Mesothelial cell of epicardium (in vitro differentiated cells): Measurements from ENCODE around the gene PCK1. TPM values are rescaled to one million over a fixed set of nuclear protein-coding genes. Genes with fewer than 3 reads are reported as not detected.

Source experiments
- DNase-seq, 2 experiments: peaks; one replicate each; pipeline ENCODE4 v3.0.0; 2021; ENCODE audit warnings: low spot score in 2 of 2; ENCODE audit not compliant: unreplicated experiment in 2 of 2
- H3K27ac Mint-ChIP-seq: 2 replicates; pipeline ENCODE4 v1.8.0; 2021; ENCODE audit warnings: mixed read lengths
- H3K27me3 Mint-ChIP-seq: 2 replicates; pipeline ENCODE4 v1.8.0; 2021; ENCODE audit warnings: low read depth, mixed read lengths
- H3K36me3 Mint-ChIP-seq: 2 replicates; pipeline ENCODE4 v1.8.0; 2021; ENCODE audit warnings: mixed read lengths
- H3K4me1 Mint-ChIP-seq: 2 replicates; pipeline ENCODE4 v1.8.0; 2021; ENCODE audit warnings: mixed read lengths
- H3K4me3 Mint-ChIP-seq: 2 replicates; pipeline ENCODE4 v1.8.0; 2021; ENCODE audit warnings: mild to moderate bottlenecking, moderate library complexity, mixed read lengths
- H3K9me3 Mint-ChIP-seq: 2 replicates; pipeline ENCODE4 v1.8.0; 2021; ENCODE audit warnings: mixed read lengths
- CTCF ChIP-seq: fragments of 200-600 bp; sonication (generic); IDR thresholded peaks from one replicate; pipeline ENCODE4 v1.5.0; 2021; ENCODE audit warnings: antibody characterized with exemption; ENCODE audit not compliant: unreplicated experiment
- total RNA-seq: library from RNA; stranded (reverse); gene quantifications from 3 replicates; pipeline ENCODE4 v1.2.1, GENCODE V29; 2021

The PCK1 gene
- total RNA-seq, 1 donor from 2014 or later, result not detected

GRCh38 chr20:57589123-57589727 is 28.3 kb downstream of the PCK1 start:
- no peak overlapping the region for H3K4me3 Mint-ChIP-seq
- peaks cover 4% of the 10 kb centered on the region for H3K9me3 Mint-ChIP-seq
- H3K4me1 Mint-ChIP-seq, result peaks cover 17% of the 10 kb centered on the region
- H3K36me3 Mint-ChIP-seq, result no peaks in the 10 kb centered on the region
- TF ChIP-seq CTCF, result no peak
- H3K27ac Mint-ChIP-seq, result no peak overlapping the region
- DNase-seq, result no peak
- H3K27me3 Mint-ChIP-seq, result peaks cover 78% of the 10 kb centered on the region

DNA sequence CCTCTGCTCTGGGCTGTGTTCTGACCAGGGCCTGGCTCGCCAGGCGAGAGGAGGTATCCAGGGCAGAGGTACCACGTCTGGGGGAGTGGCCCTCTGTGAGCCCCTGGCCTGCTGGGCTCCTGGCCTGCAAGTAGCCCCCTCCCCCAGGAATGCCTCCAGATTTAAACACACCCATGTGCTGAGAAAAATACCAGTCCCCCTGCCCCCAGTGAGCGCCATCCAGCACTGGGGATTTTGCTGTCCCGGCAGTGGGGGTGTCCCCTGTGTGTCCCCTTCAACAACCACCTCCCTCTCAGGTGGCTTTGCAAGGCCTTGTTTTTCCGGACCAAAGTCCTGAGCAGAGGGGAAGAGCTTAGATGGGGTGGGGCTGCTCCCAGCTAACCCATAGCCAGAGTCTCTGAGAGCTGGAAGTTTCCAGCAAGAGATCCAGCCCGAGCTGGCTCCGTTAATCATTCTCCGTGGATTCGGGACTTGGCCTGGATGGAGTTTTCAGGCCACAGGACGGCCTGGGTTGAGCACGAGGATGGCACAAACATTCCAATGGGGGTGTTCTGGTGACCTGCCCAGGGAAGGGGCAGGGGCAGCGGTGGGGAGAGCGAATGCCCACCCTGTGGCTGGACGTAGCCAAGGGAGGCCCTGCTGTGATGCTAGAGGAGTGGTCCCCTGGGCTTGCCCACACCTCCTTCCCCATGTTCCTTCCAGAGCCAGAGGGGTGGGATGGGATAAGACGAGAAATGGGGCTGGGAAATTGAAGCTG is 29.0 kb downstream of the PCK1 start:
- TF ChIP-seq CTCF, result no peak

DNA sequence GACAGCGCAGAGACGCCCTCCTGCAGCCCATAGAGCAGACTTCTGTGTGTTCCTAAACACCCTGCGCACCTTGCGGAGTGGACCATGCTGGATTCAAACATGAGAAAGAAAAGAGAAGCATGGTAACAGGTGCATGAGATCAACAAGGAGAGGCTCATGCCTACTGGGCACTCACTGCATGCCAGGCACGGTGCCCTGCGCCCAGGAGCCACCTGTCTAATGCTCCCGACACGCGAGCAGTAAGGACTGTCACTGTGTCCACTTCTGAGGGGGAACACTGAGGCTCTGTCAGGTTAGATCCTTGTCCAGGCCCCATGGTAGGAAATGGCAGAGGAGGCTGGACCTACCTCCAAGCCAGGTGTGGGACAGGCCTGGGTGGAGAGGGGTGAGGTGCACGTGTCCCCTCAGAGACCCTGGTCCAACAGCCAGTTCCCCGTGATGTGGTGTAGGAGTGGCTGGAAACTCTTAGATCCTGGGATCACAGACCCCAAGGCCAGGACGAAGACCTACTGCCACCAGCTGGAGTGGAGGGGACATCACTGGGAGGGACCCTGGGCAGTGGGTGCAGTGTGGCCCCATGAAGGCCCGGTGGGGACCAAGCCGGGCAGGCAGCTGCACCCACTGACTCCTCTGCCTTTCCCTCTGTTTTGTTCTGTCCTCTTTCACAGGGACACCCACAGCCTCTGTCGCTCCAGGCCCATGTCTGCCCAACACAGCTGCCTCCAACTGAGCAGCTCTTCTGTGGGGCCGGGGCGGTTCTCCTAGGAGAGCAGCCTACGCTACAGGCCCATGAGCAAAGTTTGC is 29.8 kb downstream of the PCK1 start:
- Mint-ChIP-seq H3K36me3 (no peaks in the 10 kb centered on the region), H3K27me3 (peaks cover 71% of the 10 kb centered on the region), H3K9me3 (peaks cover 4% of the 10 kb centered on the region), H3K4me3 (no peak overlapping the region), H3K27ac (no peak overlapping the region), H3K4me1 (peaks cover 6% of the 10 kb centered on the region)
- TF ChIP-seq CTCF, result no peak
- no peak for DNase-seq

More for the DNA sequence above, 29.0 kb downstream of the PCK1 start:
- H3K27ac Mint-ChIP-seq, result no peak overlapping the region
- H3K4me1 Mint-ChIP-seq, result peaks cover 12% of the 10 kb centered on the region
- H3K27me3 Mint-ChIP-seq, result peaks cover 77% of the 10 kb centered on the region
- H3K4me3 Mint-ChIP-seq, result no peak overlapping the region
- H3K36me3 Mint-ChIP-seq, result no peaks in the 10 kb centered on the region
- DNase-seq, result no peak
- H3K9me3 Mint-ChIP-seq, result peaks cover 4% of the 10 kb centered on the region

GRCh38 chr20:57591289-57592229 is 30.6 kb downstream of the PCK1 start:
- no peaks in the 10 kb centered on the region for H3K36me3 Mint-ChIP-seq
- no peak for DNase-seq
- peaks cover 64% of the 10 kb centered on the region for H3K27me3 Mint-ChIP-seq
- H3K4me1 Mint-ChIP-seq, result peaks cover 4% of the 10 kb centered on the region
- TF ChIP-seq CTCF, result no peak
- H3K4me3 Mint-ChIP-seq, result no peak overlapping the region
- H3K9me3 Mint-ChIP-seq, result peaks cover 4% of the 10 kb centered on the region
- no peak overlapping the region for H3K27ac Mint-ChIP-seq
